ENCODE data around the gene CCDC117. TPM values are rescaled to one million over a fixed set of nuclear protein-coding genes. Genes with fewer than 3 reads are reported as not detected.

The CCDC117 gene, protein sequence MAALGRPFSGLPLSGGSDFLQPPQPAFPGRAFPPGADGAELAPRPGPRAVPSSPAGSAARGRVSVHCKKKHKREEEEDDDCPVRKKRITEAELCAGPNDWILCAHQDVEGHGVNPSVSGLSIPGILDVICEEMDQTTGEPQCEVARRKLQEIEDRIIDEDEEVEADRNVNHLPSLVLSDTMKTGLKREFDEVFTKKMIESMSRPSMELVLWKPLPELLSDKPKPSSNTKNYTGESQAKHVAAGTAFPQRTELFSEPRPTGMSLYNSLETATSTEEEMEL
- 10 to 100 TPM; 23.2 to 40.1 (median 30.5) TPM for total RNA-seq

DNA sequence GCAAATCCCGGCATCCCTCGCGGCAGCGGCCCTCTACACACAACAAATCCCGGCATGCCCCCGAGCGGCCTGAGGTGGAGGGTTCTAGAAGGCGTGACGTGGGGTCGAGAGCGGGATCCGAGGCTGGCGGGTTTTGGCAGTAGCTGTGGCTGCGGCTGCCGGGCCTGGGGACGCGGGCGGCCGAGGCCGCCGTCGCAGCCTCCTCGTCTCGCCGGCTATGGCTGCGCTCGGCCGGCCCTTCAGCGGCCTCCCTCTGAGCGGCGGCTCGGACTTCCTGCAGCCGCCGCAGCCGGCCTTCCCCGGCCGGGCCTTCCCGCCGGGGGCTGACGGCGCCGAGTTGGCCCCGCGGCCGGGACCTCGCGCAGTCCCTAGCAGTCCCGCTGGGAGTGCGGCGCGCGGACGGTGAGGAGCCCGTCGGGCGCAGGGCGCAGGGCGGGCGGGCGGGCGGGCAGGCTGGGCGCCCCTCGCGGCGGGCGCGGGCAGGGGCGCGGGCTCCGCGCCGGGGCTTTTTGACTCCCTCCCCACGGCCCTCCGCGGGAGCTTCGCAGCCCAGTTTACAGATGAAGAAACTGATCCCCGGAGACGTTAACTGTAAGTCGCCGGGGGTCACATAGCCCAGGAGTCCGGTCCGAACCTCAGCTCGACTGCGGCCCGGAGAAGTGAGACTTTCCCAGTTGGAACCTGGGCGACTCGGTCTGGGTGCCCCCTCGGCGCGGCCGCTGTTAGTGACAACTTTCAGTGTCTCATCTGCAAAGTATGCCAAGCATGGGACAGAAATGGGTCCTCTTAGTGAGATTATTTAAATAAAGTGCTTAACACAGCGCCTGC lies at the start of gene CCDC117:
Gene CCDC117 (plus strand): TSS at position 63 of the 828 bp plus-strand sequence. CDS start 155 bp downstream, at position 218.
- TF ChIP-seq POLR2A (IDR thresholded peaks at IDR 0.05) = peak; percentile 88 to 93
- TF ChIP-seq, protein P1, sequence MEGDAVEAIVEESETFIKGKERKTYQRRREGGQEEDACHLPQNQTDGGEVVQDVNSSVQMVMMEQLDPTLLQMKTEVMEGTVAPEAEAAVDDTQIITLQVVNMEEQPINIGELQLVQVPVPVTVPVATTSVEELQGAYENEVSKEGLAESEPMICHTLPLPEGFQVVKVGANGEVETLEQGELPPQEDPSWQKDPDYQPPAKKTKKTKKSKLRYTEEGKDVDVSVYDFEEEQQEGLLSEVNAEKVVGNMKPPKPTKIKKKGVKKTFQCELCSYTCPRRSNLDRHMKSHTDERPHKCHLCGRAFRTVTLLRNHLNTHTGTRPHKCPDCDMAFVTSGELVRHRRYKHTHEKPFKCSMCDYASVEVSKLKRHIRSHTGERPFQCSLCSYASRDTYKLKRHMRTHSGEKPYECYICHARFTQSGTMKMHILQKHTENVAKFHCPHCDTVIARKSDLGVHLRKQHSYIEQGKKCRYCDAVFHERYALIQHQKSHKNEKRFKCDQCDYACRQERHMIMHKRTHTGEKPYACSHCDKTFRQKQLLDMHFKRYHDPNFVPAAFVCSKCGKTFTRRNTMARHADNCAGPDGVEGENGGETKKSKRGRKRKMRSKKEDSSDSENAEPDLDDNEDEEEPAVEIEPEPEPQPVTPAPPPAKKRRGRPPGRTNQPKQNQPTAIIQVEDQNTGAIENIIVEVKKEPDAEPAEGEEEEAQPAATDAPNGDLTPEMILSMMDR (IDR thresholded peaks at IDR 0.05 in 4 of 5, conservative IDR thresholded peaks at IDR 0.05 in 1 of 5) = peak in 4 of 5 experiments; percentile 29 to 70 (median 60)

DNA sequence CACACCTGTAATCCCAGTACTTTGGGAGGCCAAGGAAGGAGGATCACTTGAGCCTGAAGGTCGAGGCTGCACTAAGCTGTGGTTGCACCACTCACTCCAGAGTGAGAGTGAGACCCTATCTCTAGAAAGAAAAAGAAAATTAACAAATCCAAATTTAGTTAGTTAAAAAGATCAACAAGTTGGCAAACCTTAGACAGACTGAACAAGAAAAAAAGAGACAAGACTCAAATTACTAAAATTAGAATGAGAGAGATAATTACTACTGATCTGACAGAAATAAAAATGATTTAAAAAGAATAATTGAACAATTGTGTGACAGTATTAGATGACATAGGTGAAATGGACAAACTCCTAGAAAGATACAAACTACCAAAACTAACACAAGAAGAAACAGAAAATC lies 44.5 kb upstream of the CCDC117 start:
- H3K9me3 ChIP-seq = no peaks in the 10 kb centered on the region
- H3K36me3 ChIP-seq = no peaks in the 10 kb centered on the region
- intact Hi-C loops (cut with DNase I; ENCODE audit: low total_unique reads) (no loop called here), in situ Hi-C loops (cut with MboI; ENCODE audit: low sequenced_read_pairs in 4 of 4) (no loop called here)
- ATAC-seq (no peak), DNase-seq (no peak)
- H3K4me3 ChIP-seq = no peak overlapping the region
- no peak overlapping the region for H3K27ac ChIP-seq
- H3K27me3 ChIP-seq = no peaks in the 10 kb centered on the region
- no peak for TF ChIP-seq POLR2A (IDR thresholded peaks at IDR 0.05)
- TF ChIP-seq, protein P1 (IDR thresholded peaks at IDR 0.05 in 4 of 5, conservative IDR thresholded peaks at IDR 0.05 in 1 of 5) = no peak
- H3K4me1 ChIP-seq = no peaks in the 10 kb centered on the region

More for the DNA sequence above, at the start of gene CCDC117:
- in situ Hi-C loops (cut with MboI; ENCODE audit: low sequenced_read_pairs in 4 of 4) = no loop called here
- Histone ChIP-seq H3K4me3 (peak within 1 kb of the TSS; percentile 71 to 92 (median 78)), H3K4me1 (peaks cover 16% of the 10 kb centered on the region in 2 donors), H3K36me3 (peaks cover 0 to 23% of the 10 kb centered on the region in 2 donors), H3K27me3 (no peaks in the 10 kb centered on the region), H3K9me3 (no peaks in the 10 kb centered on the region), H3K27ac (peak within 1 kb of the TSS; percentile 89 to 99 (median 94))
- DNase-seq (peak; percentile 92 to 94), ATAC-seq (peak; percentile 97 to 98)
- intact Hi-C loops (cut with DNase I; ENCODE audit: low total_unique reads) = loop anchor here (1.0 kb wide), 2 partner anchors 27 to 31 kb away; partner anchors contain the start of genes HSCB and XBP1

DNA sequence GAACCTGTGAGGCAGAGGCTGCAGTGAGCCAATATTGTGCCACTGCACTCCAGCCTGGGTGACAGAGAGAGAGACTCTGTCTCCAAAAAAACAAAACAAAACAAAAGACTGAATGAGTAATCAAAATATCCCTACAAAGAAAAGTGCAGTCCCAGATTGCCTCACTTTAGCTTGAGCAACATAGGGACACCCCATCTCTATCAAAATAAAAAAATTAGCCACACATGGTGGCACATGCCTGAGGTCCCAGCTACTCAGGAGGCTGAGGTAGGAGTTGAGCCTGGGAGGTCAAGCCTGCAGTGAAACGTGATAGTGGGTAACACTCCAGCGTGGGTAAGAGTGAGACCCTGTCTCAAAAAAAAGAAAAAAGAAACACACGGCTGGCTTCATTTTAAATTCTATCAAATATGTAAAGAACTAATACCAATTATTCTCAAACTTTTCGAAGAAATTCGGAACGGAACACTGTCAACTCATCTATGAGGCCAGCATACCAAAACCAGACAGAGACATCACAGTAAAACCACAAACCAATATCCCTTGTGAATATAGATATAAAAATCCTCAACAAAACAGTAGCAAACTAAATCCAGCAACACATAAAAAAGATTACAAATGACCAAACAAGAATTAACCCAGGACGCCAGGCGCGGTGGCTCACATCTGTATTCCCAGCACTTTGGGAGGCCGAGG lies 43.7 kb upstream of the CCDC117 start:
- in situ Hi-C loops (cut with MboI; ENCODE audit: low sequenced_read_pairs in 4 of 4) = no loop called here
- ATAC-seq = no peak
- no peak for DNase-seq
- Histone ChIP-seq H3K4me3 (no peak overlapping the region), H3K27me3 (no peaks in the 10 kb centered on the region), H3K27ac (no peak overlapping the region), H3K4me1 (no peaks in the 10 kb centered on the region), H3K9me3 (no peaks in the 10 kb centered on the region), H3K36me3 (no peaks in the 10 kb centered on the region)
- TF ChIP-seq, protein P1 (IDR thresholded peaks at IDR 0.05 in 4 of 5, conservative IDR thresholded peaks at IDR 0.05 in 1 of 5) = no peak
- TF ChIP-seq POLR2A (IDR thresholded peaks at IDR 0.05) = no peak
- intact Hi-C loops (cut with DNase I; ENCODE audit: low total_unique reads) = no loop called here

DNA sequence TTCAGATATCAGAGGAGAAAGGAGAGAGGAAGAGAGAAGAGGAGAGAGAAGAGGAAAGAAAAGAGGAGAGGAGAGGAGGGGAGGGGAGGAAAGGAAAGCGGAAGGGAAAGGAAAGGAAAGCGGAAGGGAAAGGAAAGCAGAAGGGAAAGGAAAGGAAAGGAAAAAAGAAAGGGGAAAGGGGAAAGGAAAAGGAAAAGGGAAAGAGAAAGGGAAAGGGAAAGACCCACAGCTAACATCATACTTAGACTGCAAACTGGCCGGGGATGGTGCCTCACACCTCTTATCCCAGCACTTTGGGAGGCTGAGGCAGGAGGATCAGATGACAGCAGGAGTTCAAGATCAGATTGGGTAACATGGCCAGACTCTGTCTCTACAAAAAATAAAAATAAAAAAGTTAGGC lies 42.3 kb upstream of the CCDC117 start:
- TF ChIP-seq, protein P1 (IDR thresholded peaks at IDR 0.05 in 4 of 5, conservative IDR thresholded peaks at IDR 0.05 in 1 of 5) = no peak
- no peak for TF ChIP-seq POLR2A (IDR thresholded peaks at IDR 0.05)
- Histone ChIP-seq H3K9me3 (no peaks in the 10 kb centered on the region), H3K27me3 (no peaks in the 10 kb centered on the region), H3K4me3 (no peak overlapping the region), H3K27ac (no peak overlapping the region), H3K4me1 (no peaks in the 10 kb centered on the region), H3K36me3 (no peaks in the 10 kb centered on the region)
- intact Hi-C loops (cut with DNase I; ENCODE audit: low total_unique reads) (no loop called here), in situ Hi-C loops (cut with MboI; ENCODE audit: low sequenced_read_pairs in 4 of 4) (no loop called here)
- DNase-seq (no peak), ATAC-seq (no peak)
